ENCODE results near the gene CFAP70. TPM values are rescaled to one million over a fixed set of nuclear protein-coding genes. Genes with fewer than 3 reads are reported as not detected.

The CFAP70 gene
- total RNA-seq, 1 experiment from 2014 or later = 2.8 TPM

- Histone ChIP-seq H3K9me3 (no peaks in the 10 kb centered on the region), H3K4me3 (peak overlapping the region; percentile 88), H3K36me3 (peaks cover 79% of the 10 kb centered on the region), H3K27me3 (no peaks in the 10 kb centered on the region)
- DNase-seq = no peak
Measured at GRCh38 chr10:73246322-73246645, 112.4 kb downstream of the CFAP70 start.

- no peak for DNase-seq
- Histone ChIP-seq H3K27me3 (no peaks in the 10 kb centered on the region), H3K9me3 (no peaks in the 10 kb centered on the region), H3K4me3 (peak overlapping the region; percentile 88), H3K36me3 (peaks cover 79% of the 10 kb centered on the region)
Measured at GRCh38 chr10:73244866-73245477, 113.7 kb downstream of the CFAP70 start.

GRCh38 chr10:73239908-73240307 is 118.8 kb downstream of the CFAP70 start:
- H3K9me3 ChIP-seq = no peaks in the 10 kb centered on the region
- DNase-seq = no peak
- no peak overlapping the region for H3K4me3 ChIP-seq
- H3K36me3 ChIP-seq = peaks cover 71% of the 10 kb centered on the region
- H3K27me3 ChIP-seq = no peaks in the 10 kb centered on the region

- H3K9me3 ChIP-seq = no peaks in the 10 kb centered on the region
- H3K4me3 ChIP-seq = no peak overlapping the region
- H3K36me3 ChIP-seq = peaks cover 72% of the 10 kb centered on the region
- no peaks in the 10 kb centered on the region for H3K27me3 ChIP-seq
- no peak for DNase-seq
Measured at GRCh38 chr10:73238990-73239566, 119.6 kb downstream of the CFAP70 start.

GRCh38 chr10:73234695-73235094 is 124.0 kb downstream of the CFAP70 start:
- Histone ChIP-seq H3K9me3 (no peaks in the 10 kb centered on the region), H3K36me3 (peaks cover 35% of the 10 kb centered on the region), H3K27me3 (no peaks in the 10 kb centered on the region), H3K4me3 (no peak overlapping the region)
- no peak for DNase-seq

GRCh38 chr10:73233883-73234282 is 124.8 kb downstream of the CFAP70 start:
- peaks cover 29% of the 10 kb centered on the region for H3K36me3 ChIP-seq
- DNase-seq = no peak
- no peaks in the 10 kb centered on the region for H3K27me3 ChIP-seq
- no peak overlapping the region for H3K4me3 ChIP-seq
- H3K9me3 ChIP-seq = no peaks in the 10 kb centered on the region

- Histone ChIP-seq H3K4me3 (no peak overlapping the region), H3K27me3 (no peaks in the 10 kb centered on the region), H3K9me3 (no peaks in the 10 kb centered on the region), H3K36me3 (peaks cover 25% of the 10 kb centered on the region)
- no peak for DNase-seq
Measured at GRCh38 chr10:73232887-73233286, 125.8 kb downstream of the CFAP70 start.

- no peaks in the 10 kb centered on the region for H3K27me3 ChIP-seq
Measured at GRCh38 chr10:73229567-73229966, 129.1 kb downstream of the CFAP70 start.

GRCh38 chr10:73228247-73228646 is 130.4 kb downstream of the CFAP70 start:
- H3K27me3 ChIP-seq = no peaks in the 10 kb centered on the region
- H3K4me3 ChIP-seq = no peak overlapping the region
- H3K36me3 ChIP-seq = no peaks in the 10 kb centered on the region; the same call in none of the 2 replicates
- H3K9me3 ChIP-seq = no peaks in the 10 kb centered on the region
- DNase-seq = no peak

More at GRCh38 chr10:73229567-73229966, 129.1 kb downstream of the CFAP70 start:
- Histone ChIP-seq H3K4me3 (no peak overlapping the region), H3K9me3 (no peaks in the 10 kb centered on the region), H3K36me3 (peaks cover 9% of the 10 kb centered on the region)
- no peak for DNase-seq

- Histone ChIP-seq H3K27me3 (no peaks in the 10 kb centered on the region), H3K9me3 (no peaks in the 10 kb centered on the region), H3K4me3 (no peak overlapping the region), H3K36me3 (no peaks in the 10 kb centered on the region)
- DNase-seq = no peak
Measured at GRCh38 chr10:73226663-73227062, 132.0 kb downstream of the CFAP70 start.

- no peak for DNase-seq
- no peak overlapping the region for H3K4me3 ChIP-seq
- no peaks in the 10 kb centered on the region for H3K9me3 ChIP-seq
- H3K27me3 ChIP-seq = no peaks in the 10 kb centered on the region
- H3K36me3 ChIP-seq = no peaks in the 10 kb centered on the region
Measured at GRCh38 chr10:73225518-73225917, 133.1 kb downstream of the CFAP70 start.

GRCh38 chr10:73220989-73221388 is 137.7 kb downstream of the CFAP70 start:
- DNase-seq = no peak
- Histone ChIP-seq H3K4me3 (no peak overlapping the region), H3K9me3 (no peaks in the 10 kb centered on the region), H3K36me3 (peaks cover 5% of the 10 kb centered on the region), H3K27me3 (no peaks in the 10 kb centered on the region)

GRCh38 chr10:73219384-73219783 is 139.3 kb downstream of the CFAP70 start:
- Histone ChIP-seq H3K36me3 (peaks cover 5% of the 10 kb centered on the region), H3K4me3 (no peak overlapping the region), H3K9me3 (no peaks in the 10 kb centered on the region), H3K27me3 (no peaks in the 10 kb centered on the region)
- no peak for DNase-seq

GRCh38 chr10:73218431-73219191 is 140.1 kb downstream of the CFAP70 start:
- Histone ChIP-seq H3K9me3 (no peaks in the 10 kb centered on the region), H3K27me3 (no peaks in the 10 kb centered on the region), H3K4me3 (no peak overlapping the region), H3K36me3 (peaks cover 5% of the 10 kb centered on the region)
- DNase-seq = no peak

GRCh38 chr10:73217628-73218027 is 141.0 kb downstream of the CFAP70 start:
- Histone ChIP-seq H3K36me3 (peaks cover 5% of the 10 kb centered on the region), H3K9me3 (no peaks in the 10 kb centered on the region), H3K27me3 (no peaks in the 10 kb centered on the region), H3K4me3 (no peak overlapping the region)
- DNase-seq = no peak

GRCh38 chr10:73215749-73216148 is 142.9 kb downstream of the CFAP70 start:
- Histone ChIP-seq H3K27me3 (no peaks in the 10 kb centered on the region), H3K9me3 (no peaks in the 10 kb centered on the region), H3K36me3 (peaks cover 5% of the 10 kb centered on the region), H3K4me3 (no peak overlapping the region)
- no peak for DNase-seq

- H3K27me3 ChIP-seq = no peaks in the 10 kb centered on the region
- no peaks in the 10 kb centered on the region; the same call in 1 of the 2 replicates for H3K9me3 ChIP-seq
- no peaks in the 10 kb centered on the region; the same call in none of the 2 replicates for H3K36me3 ChIP-seq
- H3K4me3 ChIP-seq = no peak overlapping the region
- DNase-seq = no peak
Measured at GRCh38 chr10:73211106-73211811, 147.4 kb downstream of the CFAP70 start.
